ENCODE measurements around the gene MYO10.
"Not testable (repeated sequence)": the region's sequence is repeated elsewhere in the genome, so short reads cannot be mapped to it uniquely, and the experiment has no call there.

Gene MYO10

DNA sequence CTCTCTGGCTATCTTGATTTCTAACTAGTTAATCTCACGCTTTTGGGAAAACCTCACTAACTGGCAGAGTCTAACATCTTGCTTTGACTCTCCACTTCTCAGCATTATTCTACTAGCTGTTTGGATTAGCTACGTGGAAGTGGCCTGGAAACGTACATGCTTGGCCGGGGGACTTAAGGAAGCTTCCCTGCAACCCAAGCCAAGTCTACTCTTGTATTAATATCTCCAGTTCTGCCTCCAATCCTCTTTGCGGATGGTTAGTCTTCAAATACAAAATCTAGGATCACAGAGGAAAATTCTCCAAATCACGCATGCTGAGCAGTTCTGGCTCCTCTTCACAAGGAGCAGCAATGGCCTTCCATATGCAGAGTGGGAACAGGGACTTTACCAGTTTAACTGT is 267.5 kb downstream of the MYO10 start:
- DNase-seq (ENCODE audit: low read depth): no peak

DNA sequence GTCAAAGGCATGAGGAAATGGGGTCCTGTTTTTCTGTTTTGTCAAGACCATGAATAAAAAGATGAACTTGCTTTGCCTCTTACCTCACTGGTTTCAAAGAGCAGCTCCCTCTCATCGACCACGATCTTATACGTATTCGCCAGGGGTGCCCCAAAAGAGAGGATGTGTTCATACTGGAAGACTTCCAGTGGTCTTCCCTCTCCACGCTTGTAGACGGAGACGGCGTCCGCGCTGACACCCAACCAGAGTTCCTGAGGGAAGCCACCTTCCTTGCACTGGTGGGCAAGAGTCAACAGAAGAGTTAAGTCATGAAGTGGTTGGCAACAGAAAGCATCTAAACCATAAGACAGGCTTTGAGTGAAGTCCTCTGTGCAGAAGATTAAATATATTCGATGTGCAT is 267.9 kb downstream of the MYO10 start:
- DNase-seq (ENCODE audit: low read depth): no peak

DNA sequence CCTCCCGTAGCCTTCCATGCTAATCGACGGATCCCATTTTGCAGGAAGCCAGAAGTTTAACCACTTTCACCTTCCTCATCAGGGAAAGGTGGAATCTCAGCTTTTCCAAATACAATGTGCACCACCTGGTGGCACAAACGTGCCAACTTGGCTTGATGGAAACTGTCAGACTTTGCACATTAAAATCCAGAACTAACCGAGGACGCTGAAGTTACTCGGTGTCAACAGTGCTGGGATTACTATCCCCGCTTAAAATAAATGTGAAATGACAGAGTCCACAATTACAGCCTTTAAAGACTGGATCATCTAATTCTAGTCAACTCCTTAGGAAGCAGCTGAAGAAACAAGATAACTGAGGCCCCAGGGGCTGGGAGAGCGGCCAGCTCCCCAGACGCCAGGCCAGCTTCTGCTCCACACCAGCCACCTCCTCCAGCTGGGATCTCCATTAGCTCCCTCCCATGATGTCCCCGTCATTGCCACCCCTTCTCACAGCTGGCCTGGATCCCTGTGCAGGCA is 269.1 kb downstream of the MYO10 start:
- DNase-seq (ENCODE audit: low read depth): no peak

DNA sequence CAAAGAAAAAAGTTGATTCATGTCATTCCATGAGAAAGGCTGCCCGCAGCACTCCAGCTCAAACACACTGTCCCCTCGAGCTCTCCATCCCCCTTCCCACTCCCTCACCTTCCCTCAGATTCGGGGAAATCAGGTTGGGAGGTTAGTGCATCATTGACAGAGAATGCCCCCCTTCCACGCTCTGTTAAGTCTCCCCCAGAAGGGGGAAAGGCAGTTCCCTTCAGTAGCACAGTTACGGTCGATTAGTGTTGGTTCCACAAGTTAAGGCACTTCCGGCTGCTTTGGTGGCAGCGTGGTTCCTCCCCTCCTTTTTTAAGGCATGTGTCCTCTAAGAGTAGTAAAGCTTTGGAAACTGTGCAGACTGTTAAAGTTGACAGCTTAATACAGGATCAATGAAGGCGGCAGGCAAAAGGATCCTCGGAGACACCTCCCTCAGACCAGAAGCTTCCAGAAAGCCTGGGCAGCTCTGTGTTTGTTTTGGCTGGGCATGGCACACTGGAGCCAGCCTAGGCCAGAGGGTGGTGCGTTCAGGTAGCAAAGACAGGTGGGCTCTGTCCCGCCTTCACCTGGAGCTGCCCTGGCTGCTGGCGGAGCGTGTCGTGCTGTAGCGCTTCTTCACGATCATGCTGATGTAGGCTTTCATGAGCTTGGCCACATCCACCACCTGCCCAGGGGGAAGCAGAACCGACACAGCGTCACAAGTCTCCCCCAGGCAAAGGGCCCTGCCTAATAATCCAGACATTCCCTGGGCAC is 269.8 kb downstream of the MYO10 start:
- DNase-seq (ENCODE audit: low read depth): no peak

DNA sequence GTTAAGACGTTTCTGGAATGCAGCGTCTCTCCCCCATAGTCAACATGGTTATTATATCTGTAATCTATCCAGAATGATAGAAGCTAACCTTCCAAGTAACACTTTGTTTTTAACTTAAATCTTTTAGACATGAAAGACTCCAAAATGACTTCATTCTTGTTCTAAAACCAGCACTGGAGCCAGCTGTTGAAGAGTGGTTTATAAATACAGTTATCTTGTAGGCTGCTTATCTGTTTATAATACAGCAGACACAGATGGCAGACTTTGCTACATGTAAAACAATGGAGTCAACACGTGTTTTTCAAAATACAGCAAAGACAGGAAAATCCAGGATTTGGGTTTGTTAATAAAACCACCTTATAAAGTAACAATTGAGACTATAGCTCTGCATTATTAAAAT is 270.5 kb downstream of the MYO10 start:
- DNase-seq (ENCODE audit: low read depth): no peak

DNA sequence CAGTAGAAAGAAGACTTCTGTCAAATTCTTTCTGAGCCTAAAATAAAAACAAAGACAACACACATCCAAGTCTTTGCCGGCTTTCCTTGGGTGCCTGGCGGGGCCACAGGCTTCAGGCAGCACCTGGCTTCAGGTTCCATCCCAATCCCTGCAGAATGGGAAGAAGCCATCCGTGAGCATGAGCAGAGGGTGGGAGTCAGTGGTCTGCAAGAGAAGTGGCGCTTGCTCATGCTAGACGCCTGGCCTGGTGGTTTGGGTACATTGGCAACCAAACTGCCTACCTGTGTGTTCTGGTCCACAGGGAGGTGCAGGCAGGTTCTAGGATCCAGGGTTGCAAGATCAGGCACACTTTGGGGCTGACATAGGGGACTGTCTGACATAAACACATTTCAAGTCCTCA is 271.7 kb downstream of the MYO10 start:
- no peak for DNase-seq (ENCODE audit: low read depth)

DNA sequence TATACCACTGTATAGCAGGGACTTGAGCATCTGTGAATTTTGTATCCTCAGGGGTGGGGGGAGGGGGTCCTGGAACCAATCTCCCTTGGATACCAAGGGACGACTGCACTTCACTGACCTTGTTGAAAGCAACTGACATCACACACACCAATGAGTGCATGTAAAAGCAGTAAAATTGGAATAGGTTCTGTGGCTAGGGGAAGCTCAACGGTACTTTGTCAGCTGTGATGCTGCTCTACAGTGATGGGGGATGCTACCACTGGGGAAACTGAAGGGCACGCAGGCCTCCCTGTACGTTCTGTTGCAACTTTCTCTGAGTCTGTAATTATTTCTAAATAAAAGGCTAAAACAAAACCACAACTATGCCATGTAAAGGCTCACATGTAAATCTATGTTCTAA is 272.2 kb downstream of the MYO10 start:
- no peak for DNase-seq (ENCODE audit: low read depth)

DNA sequence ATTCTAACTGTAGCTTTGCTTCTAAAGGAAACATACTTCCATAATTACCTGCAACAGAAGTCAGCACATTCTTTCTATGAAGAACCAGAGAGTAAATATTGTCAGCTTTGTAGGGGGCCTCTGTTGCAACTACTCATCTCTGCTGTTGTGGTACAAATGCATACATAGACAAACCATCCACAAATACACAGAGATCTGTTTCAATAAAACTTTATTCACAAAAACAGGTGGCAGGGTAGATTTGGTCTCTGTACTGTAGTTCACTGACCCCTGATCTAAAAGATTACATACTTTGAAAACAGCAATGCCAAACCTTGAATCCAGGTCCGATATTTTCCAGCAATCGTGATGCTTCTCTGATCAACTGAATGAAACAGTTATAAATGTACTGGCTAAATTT is 274.4 kb downstream of the MYO10 start:
- no peak for DNase-seq (ENCODE audit: low read depth)

DNA sequence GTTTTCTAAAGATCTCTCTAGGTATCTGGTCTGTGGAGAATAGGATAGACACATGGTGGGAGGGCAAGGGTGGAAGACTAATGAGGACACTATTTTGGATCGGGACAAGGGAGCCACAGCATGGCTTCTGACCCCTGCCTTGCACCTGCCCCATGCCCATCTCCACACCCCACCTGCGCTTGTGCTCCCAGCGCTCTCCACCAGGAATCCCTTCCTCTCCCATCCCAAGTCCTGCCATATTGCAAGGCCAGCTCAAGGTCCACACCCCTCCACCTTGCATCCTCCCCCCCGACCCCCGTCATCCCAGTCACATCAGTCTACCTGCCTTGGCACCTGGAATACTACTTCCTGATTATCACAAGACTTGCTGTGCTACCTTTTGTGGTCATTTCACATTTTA is 275.1 kb downstream of the MYO10 start:
- DNase-seq (ENCODE audit: low read depth): no peak

DNA sequence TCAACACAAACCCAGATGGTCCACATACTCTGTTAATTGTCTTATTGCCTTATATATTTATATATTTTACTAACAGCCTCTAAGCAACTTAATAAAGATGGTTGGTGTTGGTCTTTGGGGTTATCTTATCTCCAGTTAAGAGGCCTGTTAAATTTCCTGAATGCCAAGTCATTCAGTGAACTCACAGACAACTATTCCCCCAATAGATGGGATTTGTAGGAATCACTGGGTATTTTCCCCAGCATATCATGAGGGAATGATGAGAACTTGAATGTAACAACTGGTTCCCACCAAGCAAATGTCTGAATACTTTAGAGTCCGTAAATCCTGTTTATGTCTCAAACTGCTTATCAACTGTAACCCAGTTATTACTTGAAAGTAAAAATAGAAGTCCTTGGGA is 276.6 kb downstream of the MYO10 start:
- DNase-seq (ENCODE audit: low read depth): no peak

DNA sequence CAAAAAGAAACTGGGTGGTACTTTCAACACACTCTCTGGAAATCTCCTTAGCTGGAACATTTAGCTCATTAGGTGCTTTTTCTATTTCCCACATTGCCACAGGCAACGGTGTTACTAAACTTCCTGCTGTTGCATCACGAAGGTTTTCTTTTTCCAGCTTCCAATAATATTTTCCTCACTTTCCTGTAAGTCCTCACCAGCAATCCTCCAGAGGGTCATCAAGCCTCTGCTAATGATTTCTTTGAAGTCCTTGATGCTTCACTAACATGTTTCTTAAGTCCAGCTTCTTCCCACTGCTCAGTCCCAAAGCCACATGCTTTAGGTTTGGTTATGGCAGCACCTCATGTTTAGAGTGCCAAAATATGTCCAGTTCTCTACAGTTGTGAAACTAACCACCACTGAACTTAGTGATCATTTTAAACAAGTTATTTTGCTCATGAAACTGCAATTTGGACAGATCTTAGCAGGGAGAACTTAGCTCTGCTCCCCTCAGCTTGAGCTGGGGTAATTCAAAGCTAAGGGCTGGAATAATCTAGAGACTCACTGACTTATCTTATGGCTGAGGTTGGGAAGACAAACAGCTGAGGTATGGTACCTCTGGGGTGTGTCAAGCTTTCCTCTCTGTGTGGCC is 279.4 kb downstream of the MYO10 start:
- DNase-seq (ENCODE audit: low read depth): no peak

DNA sequence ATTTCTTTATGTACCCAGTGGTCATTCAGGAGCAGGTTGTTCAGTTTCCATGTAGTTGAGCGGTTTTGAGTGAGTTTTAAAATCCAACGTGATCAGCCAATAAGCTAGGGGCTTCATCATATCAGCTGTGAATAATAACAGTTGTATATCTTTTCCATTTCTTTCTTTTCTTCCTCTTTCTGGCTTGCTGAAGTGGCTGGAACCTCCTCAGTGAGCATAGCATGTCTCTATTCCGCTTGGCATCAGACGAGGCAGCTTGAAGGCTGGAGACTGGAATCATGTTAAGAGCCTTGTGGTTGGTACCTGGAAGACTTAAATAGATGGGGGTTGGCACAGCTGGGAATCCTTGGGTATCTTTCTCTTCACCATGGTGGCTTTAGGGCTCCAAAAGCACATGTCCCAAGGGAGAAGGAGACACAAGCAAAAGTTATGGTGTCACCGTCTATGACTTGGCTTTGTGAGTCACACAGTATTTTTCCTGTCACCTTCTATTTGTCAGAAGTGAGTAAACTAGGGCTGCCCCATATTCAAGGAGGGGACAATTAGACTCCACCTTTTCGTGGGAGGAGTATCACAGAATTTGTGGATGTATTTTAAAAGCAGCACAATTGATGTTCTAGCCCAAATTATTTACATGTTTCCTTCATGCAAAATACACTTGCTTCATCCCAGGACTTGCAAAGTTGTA is 281.3 kb downstream of the MYO10 start:
- DNase-seq (ENCODE audit: low read depth): no peak

DNA sequence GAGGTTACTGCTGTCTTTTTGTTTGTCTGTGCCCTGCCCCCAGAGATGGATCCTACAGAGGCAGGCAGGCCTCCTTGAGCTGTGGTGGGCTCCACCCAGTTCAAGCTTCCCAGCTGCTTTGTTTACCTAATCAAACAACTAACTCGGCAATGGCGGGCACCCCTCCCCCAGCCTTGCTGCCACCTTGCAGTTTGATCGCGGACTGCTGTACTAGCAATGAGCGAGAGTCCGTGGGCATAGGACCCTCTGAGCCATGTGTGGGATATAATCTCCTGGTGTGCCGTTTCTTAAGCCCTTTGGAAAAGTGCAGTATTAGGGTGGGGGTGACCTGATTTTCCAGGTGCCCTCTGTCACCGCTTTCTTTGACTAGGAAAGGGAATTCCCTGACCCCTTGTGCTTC is 287.3 kb downstream of the MYO10 start:
- DNase-seq (ENCODE audit: low read depth): not testable (repeated sequence)

DNA sequence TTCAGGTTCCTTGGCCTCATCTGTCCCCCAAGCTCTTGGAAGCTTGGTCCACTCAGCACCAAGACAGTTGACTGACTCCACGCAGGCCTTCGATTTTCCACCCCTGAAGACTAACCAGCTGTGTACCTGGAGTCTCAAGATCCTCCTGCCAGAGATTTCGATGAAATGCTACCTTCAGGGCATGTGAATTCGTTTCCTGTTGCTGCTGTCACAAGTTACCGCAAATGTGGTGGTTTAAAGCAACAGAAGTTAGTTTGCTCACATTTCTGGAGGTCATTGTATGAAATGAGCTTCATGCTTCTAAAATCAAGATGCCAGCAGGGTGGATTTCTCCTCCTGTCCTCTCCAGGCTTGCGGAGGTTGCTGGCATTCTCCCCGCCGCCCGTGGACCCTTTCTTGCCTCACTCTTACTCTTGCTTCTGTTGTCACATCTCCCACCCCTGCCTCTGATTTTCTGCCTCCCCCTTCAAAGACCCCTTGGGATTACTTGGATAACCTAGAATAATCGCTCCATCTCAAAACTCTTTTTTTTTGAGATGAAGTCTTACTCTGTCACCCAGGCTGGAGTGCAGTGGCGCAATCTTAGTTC is 291.7 kb downstream of the MYO10 start:
- DNase-seq (ENCODE audit: low read depth): no peak

DNA sequence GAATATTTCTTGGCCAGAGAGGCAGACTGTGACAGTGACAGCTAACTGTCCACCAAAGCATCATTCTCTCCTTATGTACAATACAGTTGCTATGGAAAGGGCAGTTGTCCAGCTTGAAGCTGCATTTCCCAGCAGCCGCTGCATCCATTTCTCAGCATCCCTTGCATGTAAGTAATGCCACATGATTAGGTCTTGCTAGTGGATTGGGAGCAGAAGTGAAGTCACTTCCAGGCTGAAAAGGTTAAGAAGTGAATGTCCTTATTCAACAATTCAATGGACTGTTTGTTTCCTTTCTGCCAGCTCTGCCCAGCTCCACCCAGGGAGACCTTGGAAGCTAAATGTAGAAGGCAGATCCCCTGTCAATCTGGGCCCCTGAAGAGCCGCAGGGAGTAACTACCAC is 293.2 kb downstream of the MYO10 start:
- no peak for DNase-seq (ENCODE audit: low read depth)

DNA sequence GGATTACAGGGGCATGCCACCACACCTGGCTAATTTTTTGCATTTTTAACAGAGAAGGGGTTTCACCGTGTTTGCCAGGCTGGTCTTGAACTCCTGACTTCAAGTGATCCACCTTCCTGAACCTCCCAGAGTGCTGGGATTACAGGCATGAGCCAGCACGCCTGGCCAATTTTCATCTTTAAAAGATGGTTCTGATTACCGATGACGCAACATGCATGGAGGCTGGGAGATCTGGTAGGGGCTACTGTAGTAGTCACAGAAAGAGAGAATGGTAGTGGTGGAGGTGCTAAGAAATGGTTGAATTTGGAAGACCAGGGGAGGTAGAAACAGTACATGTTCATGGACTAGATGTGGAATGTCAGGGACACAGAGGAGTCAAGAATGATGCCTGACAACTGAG is 296.9 kb downstream of the MYO10 start:
- no peak for DNase-seq (ENCODE audit: low read depth)

DNA sequence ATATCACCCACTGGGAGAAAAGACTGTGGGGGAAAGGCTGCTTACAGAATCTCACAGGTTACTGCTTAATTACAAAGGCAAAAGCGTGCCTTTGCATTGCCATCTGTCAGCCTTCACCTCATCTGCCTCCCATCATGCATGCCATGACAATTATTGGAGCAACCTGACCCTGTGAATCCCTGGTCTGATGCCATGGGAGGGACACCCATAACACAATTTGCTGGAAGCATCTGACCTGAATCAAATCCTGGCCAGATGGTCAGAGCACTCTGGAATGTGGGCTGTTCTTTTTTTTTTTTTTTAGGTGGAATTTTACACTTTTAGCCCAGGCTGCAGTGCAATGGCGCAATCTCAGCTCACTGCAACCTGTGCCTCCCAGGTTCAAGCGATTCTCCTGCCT is 307.7 kb downstream of the MYO10 start:
- DNase-seq (ENCODE audit: low read depth): no peak

DNA sequence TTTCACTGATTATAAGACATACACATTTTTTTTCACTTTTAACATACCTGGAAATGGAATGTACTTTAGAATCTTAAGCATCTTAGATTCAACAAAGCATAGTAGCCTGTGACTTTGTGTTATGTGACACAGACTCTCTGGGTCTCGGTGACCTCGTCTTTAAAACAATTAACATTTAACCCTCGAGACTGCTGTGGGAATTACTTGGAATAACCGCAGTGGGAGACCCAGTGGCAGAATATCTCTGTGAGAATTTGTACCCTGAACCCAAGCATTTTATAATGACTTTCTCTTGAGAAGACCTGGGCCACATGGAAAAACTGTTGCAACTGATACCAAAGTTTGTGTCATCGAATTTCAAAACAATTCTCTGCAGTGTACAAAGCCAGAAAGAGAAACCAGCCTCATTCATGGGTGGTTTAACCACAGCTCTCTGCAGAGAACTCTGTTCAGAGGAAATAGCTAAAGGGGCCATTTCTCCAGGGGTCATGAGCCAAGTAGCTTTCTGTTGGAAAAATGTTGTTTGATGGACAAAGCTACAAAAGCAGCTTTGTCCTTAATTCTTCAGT is 309.3 kb downstream of the MYO10 start:
- no peak for DNase-seq (ENCODE audit: low read depth)

DNA sequence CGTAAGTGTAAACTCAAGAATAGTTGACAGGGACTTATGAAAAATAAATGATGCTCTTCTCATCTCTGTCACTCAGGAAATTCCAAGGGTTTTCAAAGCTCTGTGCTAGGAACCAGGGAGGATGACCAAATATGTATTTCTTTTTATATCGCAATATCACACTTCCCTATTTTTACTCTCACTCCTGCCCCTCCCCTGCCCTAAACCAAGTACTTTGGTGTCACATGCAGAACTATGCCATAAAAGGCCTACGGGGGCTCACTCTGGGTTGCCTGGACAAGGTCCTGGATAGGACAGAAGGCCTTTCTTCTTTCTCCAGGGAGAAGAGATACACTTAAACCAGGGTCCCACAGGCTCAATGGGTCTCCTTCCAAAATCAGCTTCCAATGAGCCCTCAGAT is 311.0 kb downstream of the MYO10 start:
- no peak for DNase-seq (ENCODE audit: low read depth)

DNA sequence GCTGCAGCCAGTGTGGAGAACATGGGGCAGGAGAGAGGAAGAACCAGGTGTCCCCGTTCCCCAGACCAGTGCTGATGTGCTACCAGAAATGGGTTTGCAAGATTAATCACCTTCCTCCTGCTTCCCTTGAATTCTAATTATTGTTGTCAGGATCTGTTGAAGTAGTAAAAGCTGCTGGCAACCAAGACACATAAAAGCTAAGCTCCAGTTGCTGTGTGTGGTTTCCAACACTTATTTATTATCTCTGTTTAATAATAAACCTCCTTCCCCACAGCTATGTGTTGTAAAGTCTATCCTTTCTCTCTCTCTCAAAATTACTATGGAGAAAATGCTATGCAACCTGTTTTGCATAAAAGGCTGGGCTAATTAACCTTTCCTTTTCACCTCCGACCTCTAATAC is 317.0 kb downstream of the MYO10 start:
- DNase-seq (ENCODE audit: low read depth): no peak

DNA sequence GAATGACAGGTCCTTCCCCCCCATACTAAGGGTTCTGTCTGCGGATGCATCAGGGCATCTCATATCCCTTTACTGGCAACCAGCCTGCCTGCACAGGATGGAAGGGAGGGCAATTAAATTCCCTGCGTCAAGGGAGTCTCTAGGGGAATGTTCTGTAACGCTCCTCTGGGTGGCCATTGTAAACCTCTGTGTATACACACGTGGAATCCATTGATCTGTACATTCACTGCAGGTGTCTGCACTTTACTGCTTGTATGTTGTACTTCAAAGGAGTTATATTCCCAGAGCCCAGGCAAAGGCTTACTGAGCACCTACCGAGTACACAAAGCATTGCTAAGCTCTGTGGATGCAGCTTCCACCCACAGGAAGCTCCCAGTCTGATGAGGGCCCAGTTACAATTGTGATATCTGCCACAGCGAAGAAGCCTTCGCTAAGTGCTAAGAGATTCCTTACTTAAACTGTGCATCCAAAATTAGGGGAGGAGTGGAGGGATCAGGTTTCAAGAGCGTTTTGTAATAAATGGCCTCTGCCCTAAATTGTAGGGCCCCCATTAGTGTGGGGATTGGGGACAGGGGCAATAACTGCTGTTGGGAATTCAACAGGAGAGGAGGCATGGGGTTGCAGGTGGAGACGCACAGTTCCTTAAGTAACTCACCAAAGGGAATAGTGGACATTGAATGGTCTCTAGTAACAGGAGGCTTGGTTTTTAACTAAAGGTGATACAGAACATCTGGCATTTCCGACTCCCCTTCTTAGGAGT is 317.8 kb downstream of the MYO10 start:
- no peak for DNase-seq (ENCODE audit: low read depth)
